HG02885 (cell line): ENCODE results near the gene ADRA2B.
"Not testable (repeated sequence)": the region's sequence is repeated elsewhere in the genome, so short reads cannot be mapped to it uniquely, and the experiment has no call there.

Experiments
- ATAC-seq: cut with Tn5 transposase; IDR thresholded peaks from one replicate; pipeline ENCODE4 v1.9.1; 2021; ENCODE audit warnings: mild to moderate bottlenecking; ENCODE audit not compliant: unreplicated experiment, poor library complexity

The ADRA2B gene

GRCh38 chr2:96091711-96092572 lies 24.4 kb downstream of the ADRA2B start:
- no peak for ATAC-seq

- ATAC-seq, result no peak
Observed at GRCh38 chr2:96091141-96091710, 25.1 kb downstream of the ADRA2B start.

- no peak for ATAC-seq
Observed at GRCh38 chr2:96090196-96090926, 26.0 kb downstream of the ADRA2B start.

- ATAC-seq, result no peak
Observed at GRCh38 chr2:96089356-96090195, 26.8 kb downstream of the ADRA2B start.

- ATAC-seq, result no peak
Observed at GRCh38 chr2:96088340-96089335, 27.7 kb downstream of the ADRA2B start.

GRCh38 chr2:96087130-96087529 lies 29.2 kb downstream of the ADRA2B start:
- ATAC-seq, result no peak

GRCh38 chr2:96085541-96086355 lies 30.6 kb downstream of the ADRA2B start:
- ATAC-seq, result no peak

- not testable (repeated sequence) for ATAC-seq
Observed at GRCh38 chr2:96084858-96085518, 31.4 kb downstream of the ADRA2B start.

GRCh38 chr2:96083989-96084857 lies 32.1 kb downstream of the ADRA2B start:
- no peak for ATAC-seq

- no peak for ATAC-seq
Observed at GRCh38 chr2:96083064-96083939, 33.1 kb downstream of the ADRA2B start.

- no peak for ATAC-seq
Observed at GRCh38 chr2:96082211-96083063, 33.9 kb downstream of the ADRA2B start.

GRCh38 chr2:96081042-96081441 lies 35.3 kb downstream of the ADRA2B start:
- no peak for ATAC-seq

GRCh38 chr2:96075199-96075771 lies 41.1 kb downstream of the ADRA2B start:
- ATAC-seq, result no peak

GRCh38 chr2:96074156-96074555 lies 42.2 kb downstream of the ADRA2B start:
- ATAC-seq, result no peak
